GM21390 (cell line): Measurements from ENCODE around the gene ALMS1.
"Not testable (repeated sequence)": the region's sequence is repeated elsewhere in the genome, so short reads cannot be mapped to it uniquely, and the experiment has no call there.

Experiments
- ATAC-seq: cut with Tn5 transposase; IDR thresholded peaks from one replicate; pipeline ENCODE4 v1.9.1; 2021; ENCODE audit not compliant: unreplicated experiment

Gene ALMS1

GRCh38 chr2:73385504-73386341 is at the start of gene ALMS1:
TSS of gene ALMS1 (plus strand) at chr2:73385836. CDS start at chr2:73385869, 33 bp downstream.
- peak; percentile 89 for ATAC-seq

GRCh38 chr2:73337828-73338227 is 47.8 kb upstream of the ALMS1 start:
- ATAC-seq = peak; percentile 57

DNA sequence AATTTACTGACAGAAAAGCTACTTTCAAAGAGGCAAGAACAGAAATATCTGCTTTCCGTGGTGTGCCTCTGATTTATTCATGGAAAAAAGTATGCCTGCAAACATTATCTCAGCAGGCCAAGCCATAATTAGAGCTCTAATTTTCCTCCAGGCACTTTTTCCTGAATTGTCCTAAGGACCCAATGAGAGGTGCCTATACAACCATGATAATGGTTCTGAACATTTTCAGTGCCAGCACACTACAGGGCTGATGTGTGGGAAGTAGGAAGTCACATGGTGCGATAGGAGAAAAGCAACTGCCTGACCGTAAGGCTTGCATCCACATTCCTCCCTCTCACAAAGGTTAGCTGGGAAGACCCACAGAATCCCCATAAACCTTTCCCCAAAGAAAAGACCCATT is 46.4 kb upstream of the ALMS1 start:
- no peak for ATAC-seq

GRCh38 chr2:73341039-73341438 is 44.6 kb upstream of the ALMS1 start:
- ATAC-seq = no peak

DNA sequence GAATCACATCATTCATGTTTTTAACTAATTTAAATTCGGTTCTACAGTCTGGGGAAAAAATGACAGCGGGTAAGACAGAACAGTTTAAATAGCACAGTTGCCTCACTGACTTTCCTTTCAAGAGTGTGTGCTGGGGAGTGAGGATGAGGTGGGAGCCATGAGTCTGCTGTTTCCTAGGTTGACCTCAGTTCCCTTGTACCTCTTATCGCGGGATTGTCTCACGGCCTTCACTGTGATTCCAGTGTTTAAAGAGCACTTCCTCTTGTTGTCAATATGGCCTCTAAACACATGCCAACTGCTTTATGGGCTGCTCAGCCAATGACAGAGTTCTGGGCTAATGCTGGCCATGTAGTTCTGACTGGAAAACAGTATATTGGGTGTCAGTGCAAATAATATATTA is 41.6 kb upstream of the ALMS1 start:
- no peak for ATAC-seq

DNA sequence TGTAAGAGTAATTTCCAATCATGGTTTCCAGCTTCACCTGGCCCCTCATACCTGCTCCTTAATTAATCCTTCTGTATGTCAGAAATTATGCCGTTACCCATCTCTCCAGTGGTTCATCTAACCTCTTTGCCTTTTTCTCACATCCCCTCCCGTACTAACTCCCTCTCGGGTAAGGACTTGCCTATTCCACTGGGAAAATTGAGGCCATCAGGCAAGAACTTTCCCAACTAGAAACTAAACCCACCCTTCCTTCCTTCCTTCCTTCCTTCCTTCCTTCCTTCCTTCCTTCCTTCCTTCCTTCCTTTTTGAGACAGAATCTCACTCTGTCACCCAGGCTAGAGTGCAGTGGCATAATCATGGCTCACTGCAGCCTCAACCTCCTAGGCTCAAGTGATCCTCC is 40.9 kb upstream of the ALMS1 start:
- ATAC-seq = not testable (repeated sequence)

- no peak for ATAC-seq
Measured at GRCh38 chr2:73350035-73350691, 35.5 kb upstream of the ALMS1 start.

GRCh38 chr2:73356097-73356496 is 29.5 kb upstream of the ALMS1 start:
- ATAC-seq = no peak

DNA sequence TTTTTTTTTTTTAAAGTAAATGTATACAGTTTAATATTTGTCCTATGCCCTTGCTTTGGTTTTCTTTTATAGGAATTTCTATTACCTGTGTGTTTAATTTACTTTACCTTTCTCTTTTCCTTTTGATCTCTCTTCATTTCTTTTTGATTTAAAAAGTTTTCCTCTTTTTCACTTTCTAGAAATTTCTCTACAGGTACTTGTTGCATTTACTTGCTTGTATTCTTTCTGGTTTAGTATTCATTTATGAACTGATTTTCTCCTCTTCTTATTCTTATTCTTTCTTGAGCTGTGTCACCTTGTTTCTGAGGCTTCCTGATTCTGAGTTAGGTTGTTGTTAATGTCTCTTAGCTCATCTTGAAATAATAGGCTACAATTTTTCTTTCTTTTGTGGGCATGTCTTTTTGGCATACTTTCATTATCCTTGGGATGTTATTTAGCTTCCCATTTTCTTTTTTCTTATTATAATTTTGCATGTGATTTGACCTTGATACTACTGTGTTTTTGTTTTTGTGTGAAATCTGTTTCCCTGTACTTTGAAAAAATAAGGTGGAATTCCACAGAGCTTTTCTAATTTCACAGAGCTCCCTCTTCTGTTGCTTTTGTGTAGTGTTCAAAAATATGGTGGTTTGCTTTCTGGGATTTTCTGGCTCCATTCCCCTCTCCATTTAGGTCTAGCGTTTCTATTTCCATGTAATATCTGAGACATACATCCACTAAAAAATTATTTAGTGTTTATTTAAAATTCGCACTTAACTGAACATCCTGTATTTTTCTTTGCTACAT is 25.5 kb upstream of the ALMS1 start:
- ATAC-seq = no peak

DNA sequence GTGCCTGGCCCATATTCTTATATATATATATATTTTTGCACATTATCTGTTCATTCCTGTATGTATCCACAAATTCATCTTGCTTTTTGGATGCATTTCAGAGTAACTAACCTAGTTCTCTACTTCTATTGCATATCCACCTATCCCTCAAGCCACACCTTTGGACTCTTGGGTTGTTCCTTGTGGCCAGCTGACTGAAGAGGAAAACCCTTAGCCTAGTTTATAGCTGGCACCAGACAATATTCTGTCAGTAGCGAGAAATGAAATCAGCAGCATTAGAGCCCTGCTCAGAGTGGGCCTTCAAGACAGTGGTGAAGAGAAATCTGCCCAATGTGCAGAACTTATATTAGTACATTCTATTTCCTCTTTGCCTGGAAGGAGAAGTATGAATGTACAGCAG is 19.6 kb upstream of the ALMS1 start:
- ATAC-seq = no peak

DNA sequence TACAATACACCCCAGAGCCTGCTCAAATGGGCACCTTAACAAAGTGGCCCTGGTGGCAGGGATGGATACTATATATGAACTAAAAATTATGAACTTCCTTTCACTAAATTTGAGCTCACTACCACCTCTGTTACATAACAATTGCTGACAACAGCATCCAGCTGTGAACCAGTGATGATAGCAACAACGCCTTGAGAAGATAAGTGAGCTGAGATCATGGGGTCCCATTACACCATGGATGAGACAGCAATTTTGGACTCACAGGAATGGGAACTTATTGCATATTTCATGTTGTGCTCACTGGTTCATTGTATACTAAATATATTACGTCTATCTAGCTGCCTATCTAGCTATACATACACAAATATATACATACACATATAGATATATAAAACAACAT is 16.9 kb upstream of the ALMS1 start:
- ATAC-seq = no peak

GRCh38 chr2:73370348-73370747 is 15.3 kb upstream of the ALMS1 start:
- no peak for ATAC-seq

- ATAC-seq = no peak
Measured at GRCh38 chr2:73373344-73373743, 12.3 kb upstream of the ALMS1 start.

- ATAC-seq = no peak
Measured at GRCh38 chr2:73374269-73374668, 11.4 kb upstream of the ALMS1 start.

GRCh38 chr2:73376681-73377080 is 9.0 kb upstream of the ALMS1 start:
- no peak for ATAC-seq

DNA sequence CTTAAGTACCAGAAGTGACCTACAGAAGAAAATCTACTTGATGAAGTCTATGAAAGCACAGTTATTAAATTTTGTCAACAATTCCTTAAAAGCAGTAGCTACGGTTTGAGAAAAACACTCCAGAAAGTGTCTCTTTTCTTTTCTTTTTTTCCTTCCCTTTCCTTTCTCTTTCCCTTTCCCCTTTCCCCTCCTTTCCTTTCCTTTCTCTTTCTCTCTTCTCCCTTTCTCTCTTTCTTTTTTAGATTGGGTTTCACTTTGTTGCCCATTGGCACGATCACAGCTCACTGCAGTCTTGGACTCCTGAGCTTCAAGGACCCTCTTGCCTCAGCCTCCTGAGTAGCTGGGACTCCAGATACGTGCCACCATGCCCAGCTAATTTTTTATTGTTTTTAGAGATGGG is 2.6 kb upstream of the ALMS1 start:
- ATAC-seq = no peak

DNA sequence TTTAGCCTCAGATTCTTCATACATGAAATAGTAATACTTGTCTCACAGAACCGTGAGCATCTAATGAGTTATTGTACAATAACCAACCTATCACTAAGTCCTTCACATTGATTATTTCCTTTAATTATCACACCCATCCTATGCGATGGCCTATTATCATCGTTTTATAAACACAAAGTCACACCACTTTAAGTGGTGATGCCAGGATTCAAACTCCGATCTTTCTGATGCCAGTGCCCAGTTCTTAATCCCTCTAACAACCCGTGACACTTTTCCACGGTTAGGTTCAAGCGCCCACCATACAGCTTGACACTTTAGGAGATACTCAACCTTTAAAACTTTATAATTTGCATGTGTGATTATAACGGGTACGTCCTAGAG is 523 bp upstream of the ALMS1 start:
- no peak for ATAC-seq

- peak; percentile 9 for ATAC-seq
Measured at GRCh38 chr2:73386342-73386868, 769 bp downstream of the ALMS1 start.

DNA sequence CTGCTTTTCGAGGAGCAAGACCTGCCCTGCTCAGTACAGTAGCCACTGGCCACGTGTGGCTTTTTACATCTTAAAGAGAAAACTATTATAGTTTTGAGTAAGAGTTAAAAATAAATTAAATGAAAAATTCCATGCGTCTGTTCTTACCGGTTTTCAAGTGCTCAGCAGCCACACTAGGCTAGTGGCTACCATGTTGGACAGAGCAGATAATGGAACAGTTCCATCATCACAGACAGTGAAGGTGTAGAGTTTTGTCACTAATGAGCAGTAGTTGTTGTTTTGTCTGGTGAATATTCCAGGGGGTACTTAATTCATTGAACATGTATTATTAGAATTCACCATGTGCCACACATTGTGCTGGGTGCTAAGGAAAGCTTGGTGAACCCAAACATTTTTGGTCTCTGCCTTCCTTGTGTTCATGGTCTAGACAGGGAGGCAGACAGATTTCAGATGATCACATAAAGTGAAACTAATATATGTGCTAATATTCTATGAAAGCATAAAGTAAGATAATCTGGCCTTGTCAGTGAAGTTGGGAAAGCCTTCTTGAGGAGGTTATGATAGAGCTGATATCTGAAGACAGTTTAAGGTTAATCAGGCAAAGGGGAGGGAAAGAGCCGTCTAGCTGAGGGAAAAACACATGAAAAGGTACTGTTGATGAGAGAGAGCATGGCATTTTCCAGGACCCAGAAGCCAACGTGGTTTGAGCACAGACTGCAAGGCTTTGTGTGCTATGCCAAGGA is 1.4 kb downstream of the ALMS1 start:
- ATAC-seq = no peak

- ATAC-seq = no peak
Measured at GRCh38 chr2:73402386-73403103, 16.9 kb downstream of the ALMS1 start.
